Measurements from ENCODE around the gene TPCN2.

The TPCN2 gene

GRCh38 chr11:69073469-69073868 is 24.7 kb downstream of the TPCN2 start:
- TF ChIP-seq FOXP2 (optimal IDR thresholded peaks at IDR 0.05; ENCODE audit: borderline replicate concordance, extremely low read depth, extremely low read length, insufficient read depth), result no peak
- TF ChIP-seq TAF1 (IDR thresholded peaks at IDR 0.05; ENCODE audit: borderline replicate concordance, insufficient read depth, low read length), result no peak
- TF ChIP-seq POLR2AphosphoS5 (IDR thresholded peaks at IDR 0.05; ENCODE audit: low read depth, low read length), result no peak
- no peak for TF ChIP-seq SIN3A (IDR thresholded peaks at IDR 0.05; ENCODE audit: borderline replicate concordance, insufficient read depth, low read length)
- TF ChIP-seq REST (IDR thresholded peaks at IDR 0.05; ENCODE audit: insufficient read depth in 1 of 2, low read depth in 2 of 2, low read length in 2 of 2), result no peak

- TF ChIP-seq SIN3A (IDR thresholded peaks at IDR 0.05; ENCODE audit: borderline replicate concordance, insufficient read depth, low read length), result no peak
- no peak for TF ChIP-seq REST (IDR thresholded peaks at IDR 0.05; ENCODE audit: insufficient read depth in 1 of 2, low read depth in 2 of 2, low read length in 2 of 2)
- no peak for TF ChIP-seq TAF1 (IDR thresholded peaks at IDR 0.05; ENCODE audit: borderline replicate concordance, insufficient read depth, low read length)
- TF ChIP-seq POLR2AphosphoS5 (IDR thresholded peaks at IDR 0.05; ENCODE audit: low read depth, low read length), result no peak
- no peak for TF ChIP-seq FOXP2 (optimal IDR thresholded peaks at IDR 0.05; ENCODE audit: borderline replicate concordance, extremely low read depth, extremely low read length, insufficient read depth)
Measured at GRCh38 chr11:69074375-69075140, 25.8 kb downstream of the TPCN2 start.

- TF ChIP-seq POLR2AphosphoS5 (IDR thresholded peaks at IDR 0.05; ENCODE audit: low read depth, low read length) (no peak), SIN3A (IDR thresholded peaks at IDR 0.05; ENCODE audit: borderline replicate concordance, insufficient read depth, low read length) (no peak), FOXP2 (optimal IDR thresholded peaks at IDR 0.05; ENCODE audit: borderline replicate concordance, extremely low read depth, extremely low read length, insufficient read depth) (no peak), TAF1 (IDR thresholded peaks at IDR 0.05; ENCODE audit: borderline replicate concordance, insufficient read depth, low read length) (no peak), REST (IDR thresholded peaks at IDR 0.05; ENCODE audit: insufficient read depth in 1 of 2, low read depth in 2 of 2, low read length in 2 of 2) (no peak)
Measured at GRCh38 chr11:69075421-69076128, 26.8 kb downstream of the TPCN2 start.

GRCh38 chr11:69076129-69076791 is 27.5 kb downstream of the TPCN2 start:
- no peak for TF ChIP-seq TAF1 (IDR thresholded peaks at IDR 0.05; ENCODE audit: borderline replicate concordance, insufficient read depth, low read length)
- TF ChIP-seq FOXP2 (optimal IDR thresholded peaks at IDR 0.05; ENCODE audit: borderline replicate concordance, extremely low read depth, extremely low read length, insufficient read depth), result no peak
- TF ChIP-seq REST (IDR thresholded peaks at IDR 0.05; ENCODE audit: insufficient read depth in 1 of 2, low read depth in 2 of 2, low read length in 2 of 2), result no peak
- TF ChIP-seq SIN3A (IDR thresholded peaks at IDR 0.05; ENCODE audit: borderline replicate concordance, insufficient read depth, low read length), result no peak
- no peak for TF ChIP-seq POLR2AphosphoS5 (IDR thresholded peaks at IDR 0.05; ENCODE audit: low read depth, low read length)

Data from PFSK-1 (cell line).